Prostate gland (tissue), 2 donors: ENCODE data around the gene B3GNT7.
A peak's percentile ranks its signal among the peaks of the same experiment; 100 is the strongest.

Source experiments
- POLR2A ChIP-seq: fragments of 450-650 bp; IDR thresholded peaks from one replicate; pipeline ENCODE4 v1.6.1; 2016; ENCODE audit warnings: antibody characterized with exemption, mild to moderate bottlenecking
- POLR2AphosphoS5 ChIP-seq: sonication (generic); formaldehyde crosslinking; IDR thresholded peaks from one replicate; pipeline ENCODE4 v1.6.1; 2017; ENCODE audit warnings: antibody characterized with exemption
- TF ChIP-seq, protein P1 (sequence below), 4 experiments: fragments of 200-600 bp in 2 of 4; fragments of 450-650 bp in 2 of 4; sonication (generic) in 2 of 4; IDR thresholded peaks; 1 replicate in 3 of 4; 2 replicates in 1 of 4; pipeline ENCODE4 v1.5.1; 2016 to 2019; ENCODE audit warnings: antibody characterized with exemption in 4 of 4, mild to moderate bottlenecking in 2 of 4, moderate library complexity in 2 of 4

DNA sequence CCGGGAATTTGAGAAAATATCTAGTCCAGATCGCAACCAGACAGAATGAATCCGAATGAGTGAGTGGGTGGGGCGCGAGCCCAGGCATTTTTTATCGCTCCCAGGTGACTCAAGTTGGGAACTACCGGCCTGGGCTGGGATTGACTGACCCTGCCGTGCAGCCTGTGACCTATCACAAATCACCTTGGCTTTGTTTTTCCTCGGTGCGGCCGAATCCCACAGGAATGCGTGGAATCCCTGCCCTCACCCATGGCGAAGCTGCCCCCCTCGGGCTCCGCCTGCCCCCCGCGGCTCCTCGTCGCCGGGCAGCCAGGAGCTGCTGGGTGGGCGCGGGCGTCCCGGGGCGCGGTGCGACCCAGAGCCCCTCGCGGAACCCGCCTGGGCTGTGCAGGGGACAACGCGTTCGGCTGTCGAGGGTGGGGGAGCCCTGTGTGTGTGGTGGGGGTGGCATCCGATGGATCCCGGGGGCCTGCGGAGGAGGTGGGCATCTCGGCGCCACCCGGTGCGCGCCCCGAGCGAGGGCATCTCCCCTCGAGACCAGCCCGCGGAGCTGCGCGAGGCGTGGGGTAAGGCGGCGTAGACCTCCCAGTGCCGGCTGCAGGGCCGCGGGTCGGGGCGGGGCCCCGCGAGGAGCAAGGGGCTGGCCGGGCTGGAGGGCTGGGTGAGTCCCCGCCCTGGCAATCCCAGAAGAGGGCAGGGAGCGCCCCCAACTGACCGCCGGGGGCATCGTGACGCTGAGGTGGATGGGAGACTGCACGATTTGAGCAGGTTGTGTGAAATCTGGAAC lies 16.5 kb downstream of the B3GNT7 start:
- TF ChIP-seq, protein P1, sequence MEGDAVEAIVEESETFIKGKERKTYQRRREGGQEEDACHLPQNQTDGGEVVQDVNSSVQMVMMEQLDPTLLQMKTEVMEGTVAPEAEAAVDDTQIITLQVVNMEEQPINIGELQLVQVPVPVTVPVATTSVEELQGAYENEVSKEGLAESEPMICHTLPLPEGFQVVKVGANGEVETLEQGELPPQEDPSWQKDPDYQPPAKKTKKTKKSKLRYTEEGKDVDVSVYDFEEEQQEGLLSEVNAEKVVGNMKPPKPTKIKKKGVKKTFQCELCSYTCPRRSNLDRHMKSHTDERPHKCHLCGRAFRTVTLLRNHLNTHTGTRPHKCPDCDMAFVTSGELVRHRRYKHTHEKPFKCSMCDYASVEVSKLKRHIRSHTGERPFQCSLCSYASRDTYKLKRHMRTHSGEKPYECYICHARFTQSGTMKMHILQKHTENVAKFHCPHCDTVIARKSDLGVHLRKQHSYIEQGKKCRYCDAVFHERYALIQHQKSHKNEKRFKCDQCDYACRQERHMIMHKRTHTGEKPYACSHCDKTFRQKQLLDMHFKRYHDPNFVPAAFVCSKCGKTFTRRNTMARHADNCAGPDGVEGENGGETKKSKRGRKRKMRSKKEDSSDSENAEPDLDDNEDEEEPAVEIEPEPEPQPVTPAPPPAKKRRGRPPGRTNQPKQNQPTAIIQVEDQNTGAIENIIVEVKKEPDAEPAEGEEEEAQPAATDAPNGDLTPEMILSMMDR (IDR thresholded peaks at IDR 0.05): peak; percentile 50 to 85 (median 78)
- TF ChIP-seq POLR2A (no peak), POLR2AphosphoS5 (peak; percentile 31)
